ENCODE measurements around the gene TBC1D10B.
"Not testable (repeated sequence)": the region's sequence is repeated elsewhere in the genome, so short reads cannot be mapped to it uniquely, and the experiment has no call there.

The TBC1D10B gene

DNA sequence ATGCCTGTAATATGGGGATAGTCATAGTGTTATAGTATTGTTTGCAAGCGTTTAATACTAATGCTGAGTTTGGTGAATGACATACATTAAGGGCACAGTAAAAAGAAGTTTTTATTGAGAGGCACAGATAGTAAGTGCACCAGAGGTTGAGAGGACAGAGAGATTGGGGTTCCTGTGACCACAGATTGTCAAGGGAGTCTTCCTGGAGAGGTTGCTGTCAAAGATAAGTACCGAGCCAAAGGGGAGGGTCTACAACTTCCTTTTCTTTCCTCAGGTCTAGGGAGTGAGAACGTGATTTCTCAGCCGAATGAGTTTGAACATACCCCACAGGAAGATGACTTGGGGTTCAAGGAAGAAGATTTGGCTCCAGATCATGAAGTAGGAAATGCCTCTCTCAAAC, 26.8 kb upstream of the TBC1D10B start:
- DNase-seq: peak; percentile 50

DNA sequence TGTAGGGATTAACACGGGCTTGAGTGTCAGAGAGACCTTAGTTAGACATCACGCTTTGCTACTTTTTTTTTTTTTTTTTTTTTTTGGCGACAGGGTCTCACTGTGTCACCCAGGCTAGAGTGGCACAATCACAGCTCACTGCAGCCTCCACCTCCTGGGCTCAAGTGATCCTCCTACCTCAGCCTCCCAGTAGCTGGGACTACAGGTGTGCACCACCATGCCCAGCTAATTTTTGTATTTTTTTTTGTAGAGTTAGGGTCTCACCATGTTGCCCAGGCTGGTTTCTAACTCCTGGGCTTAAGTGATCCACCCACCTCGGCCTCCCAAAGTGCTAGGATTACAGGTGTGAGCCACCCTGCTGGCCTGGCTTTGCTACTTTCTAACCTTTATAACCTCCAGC, 26.3 kb upstream of the TBC1D10B start:
- DNase-seq: not testable (repeated sequence)

DNA sequence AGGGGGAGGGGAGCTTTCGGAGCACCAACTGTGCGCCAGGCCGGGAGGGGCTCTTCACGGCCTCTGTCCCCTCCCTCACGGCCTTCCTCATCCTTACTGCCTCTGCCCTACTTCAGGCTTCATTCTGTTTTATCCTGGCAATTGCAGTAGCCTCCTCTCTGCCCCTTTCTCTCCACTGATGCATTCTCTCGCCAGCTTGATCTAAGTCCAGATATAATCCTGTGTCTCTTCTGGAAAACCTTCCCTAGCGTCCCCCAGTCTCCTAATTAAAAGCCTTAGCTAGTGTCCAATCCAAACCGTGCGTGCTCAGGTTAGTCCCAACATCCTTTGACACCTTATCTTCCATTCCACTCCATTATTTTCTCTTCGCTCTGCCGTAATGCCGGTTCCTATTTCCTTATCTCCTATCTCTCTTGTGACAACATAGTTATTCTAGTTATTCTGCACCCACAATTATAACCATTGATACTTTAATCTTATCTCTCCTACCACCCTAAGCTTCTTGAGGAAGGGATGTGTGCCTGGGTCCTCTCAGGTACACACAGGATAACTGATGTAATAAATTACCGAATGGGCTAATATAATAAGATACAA, 25.8 kb upstream of the TBC1D10B start:
- no peak for DNase-seq

DNA sequence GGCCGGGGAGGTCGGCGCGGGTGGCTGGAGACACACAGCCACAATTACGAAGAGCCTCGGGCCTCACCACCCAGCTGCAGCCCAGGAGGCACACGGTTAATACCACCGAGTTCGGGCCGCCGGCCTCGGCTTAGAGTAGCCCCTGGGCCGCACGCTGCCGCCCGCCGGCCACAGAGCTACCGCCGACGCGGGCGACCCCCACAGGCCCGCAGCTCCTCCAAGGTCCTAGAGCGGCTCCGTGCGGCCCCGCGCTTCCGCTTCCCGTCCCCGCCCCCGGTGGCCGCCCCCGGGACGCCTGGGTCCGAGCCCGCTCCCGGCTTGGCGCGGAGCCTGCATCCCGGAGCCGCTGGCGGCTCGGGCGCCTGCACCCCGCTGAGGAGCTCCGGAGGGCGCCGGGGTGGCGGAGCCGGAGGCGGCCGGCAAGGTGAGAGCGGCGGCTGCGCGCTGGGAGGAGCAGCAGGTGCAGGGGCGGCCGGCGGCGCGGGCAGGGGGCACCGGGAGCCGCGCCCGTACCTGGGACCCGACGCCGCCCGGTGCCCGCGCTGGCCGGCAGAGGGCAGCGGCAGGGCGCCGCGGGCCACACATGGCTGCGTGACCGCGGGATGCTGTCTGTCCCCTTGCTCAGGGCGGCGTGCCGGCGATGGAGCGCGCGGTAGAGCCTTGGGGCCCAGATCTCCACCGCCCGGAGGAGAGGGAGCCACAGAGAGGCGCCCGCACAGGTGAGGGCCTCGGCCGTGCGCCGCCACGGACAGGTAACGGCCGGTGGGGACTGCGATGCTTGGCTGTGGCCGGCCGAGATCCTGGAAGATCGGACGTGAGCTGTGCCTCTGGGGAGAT, 25.1 kb upstream of the TBC1D10B start, which contains the start of gene ZNF48:
ZNF48 (plus strand) TSS at position 266 of the 837 bp plus-strand sequence; CDS start at position 641, 375 bp downstream.
- peak; percentile 65 for DNase-seq

DNA sequence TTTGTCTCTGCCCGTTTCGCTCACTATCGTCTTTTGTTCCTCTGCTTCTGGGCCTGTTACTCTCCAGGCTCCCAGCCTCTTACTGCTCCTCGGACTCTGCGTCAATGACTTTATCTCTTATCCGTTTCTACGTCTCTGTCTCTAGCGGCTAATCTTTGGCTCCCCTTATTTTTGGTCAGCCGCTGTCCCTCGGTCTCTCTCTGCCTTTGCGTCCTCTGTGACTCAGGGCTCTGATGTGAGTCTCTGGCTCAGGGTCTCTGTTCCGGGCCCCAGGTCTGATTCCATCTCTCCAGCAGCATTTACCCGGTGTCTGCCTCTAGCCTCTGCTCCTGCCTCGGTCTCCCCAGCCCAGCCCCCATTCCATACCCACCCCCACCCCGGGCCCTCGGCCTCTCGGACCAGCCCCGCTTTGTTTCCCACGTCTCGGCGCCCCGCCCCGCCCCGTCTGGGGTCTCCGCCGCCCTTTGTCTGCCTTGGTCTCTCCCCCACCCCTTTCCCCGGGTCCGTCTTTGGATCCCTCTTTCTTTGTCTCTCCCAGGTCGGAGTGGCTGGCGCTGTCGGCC, 24.4 kb upstream of the TBC1D10B start:
- DNase-seq: no peak

DNA sequence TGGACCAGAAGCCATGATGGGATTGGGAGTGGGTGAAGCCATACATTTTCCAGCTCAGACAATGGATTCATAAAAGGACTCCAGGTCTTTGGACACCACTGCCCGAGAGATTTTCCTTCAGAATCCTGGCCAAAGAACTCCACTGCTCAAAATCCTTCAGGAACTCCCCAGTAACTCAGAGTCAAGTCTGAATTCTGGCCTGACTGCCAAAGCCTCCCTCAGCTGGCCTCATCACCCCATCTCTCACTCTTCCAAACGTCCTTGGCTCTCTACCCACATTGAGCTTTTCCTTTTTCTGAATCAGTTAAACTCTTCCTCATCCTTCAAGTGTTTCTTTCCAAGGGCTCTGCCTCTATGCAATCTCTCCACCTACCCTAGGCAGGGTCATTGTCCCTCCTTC, 13.2 kb upstream of the TBC1D10B start:
- no peak for DNase-seq

DNA sequence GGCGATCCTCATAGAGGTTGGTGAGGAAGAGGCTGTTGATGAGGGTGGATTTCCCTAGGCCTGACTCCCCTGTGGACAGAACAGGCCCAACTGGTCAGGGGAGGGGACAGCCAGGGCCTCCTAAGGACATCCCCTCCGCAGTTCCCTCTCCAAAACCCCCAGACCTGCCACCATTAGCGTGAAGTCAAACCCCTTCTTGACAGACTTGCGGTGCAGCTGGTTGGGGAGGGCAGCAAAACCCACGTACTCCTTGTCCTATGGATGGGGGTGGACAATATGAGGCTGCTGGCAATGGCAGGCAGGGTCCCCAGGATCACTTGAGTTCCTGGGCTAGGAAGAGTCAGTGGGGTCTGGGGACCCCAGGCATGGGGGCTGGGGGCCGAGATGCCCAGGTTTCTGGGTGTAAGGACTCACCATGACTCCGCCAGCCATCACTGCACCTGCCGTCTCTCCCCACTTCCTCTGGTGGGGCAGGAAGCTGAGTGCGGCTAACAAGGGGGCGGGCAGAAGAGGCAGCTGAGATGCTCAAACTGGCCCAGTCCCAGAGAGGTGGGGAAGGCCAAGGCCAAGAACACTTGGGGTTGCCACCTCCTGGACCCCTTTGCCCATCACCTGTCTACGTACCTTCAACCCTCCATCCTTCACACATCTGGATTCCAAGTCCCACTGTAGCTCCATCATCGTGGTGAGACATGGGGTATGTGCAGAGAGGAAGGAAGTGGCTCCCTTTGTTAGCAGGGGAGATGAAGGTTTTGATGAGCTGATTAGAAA, 12.0 kb upstream of the TBC1D10B start, which contains the start of gene SEPTIN1:
SEPTIN1 (minus strand) TSS at position 451 of the 771 bp plus-strand sequence; CDS start at position 432, 19 bp downstream.
- DNase-seq: no peak

DNA sequence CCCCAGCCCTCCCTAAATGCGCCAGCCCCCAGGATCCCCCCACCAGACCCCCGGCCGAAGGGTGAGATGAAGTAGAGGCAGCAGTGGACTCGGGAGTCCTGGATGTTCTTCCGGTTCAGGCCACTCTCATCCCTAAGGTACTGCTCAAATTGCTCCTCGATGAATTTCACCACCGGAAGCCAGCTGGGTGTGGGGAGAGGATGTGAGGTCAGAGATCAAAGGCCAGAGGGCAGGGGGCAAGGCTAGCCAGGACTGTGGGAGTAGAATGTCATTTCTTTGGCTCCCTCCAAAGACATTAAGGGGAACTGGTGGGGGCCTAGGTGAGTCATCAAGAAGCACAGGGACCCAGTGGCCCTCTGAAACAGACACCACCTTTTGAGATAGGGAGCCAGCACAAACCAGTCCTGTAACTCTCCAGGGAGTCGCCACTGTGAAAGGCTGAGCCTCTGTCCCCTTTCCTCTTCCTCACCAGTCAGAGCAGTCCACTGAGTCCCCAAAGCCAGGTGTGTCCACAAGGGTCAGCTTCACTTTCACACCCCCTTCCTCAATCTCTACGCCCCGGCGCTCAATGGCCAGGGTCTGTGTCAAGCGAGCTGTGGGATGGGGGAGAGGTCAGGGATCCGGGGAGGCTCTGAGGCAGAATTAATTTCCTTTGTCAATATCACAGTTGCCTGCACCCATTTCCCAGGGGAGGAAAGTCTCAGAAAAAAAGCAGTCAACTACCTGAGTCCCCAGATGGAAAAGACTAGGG, 11.2 kb upstream of the TBC1D10B start:
- no peak for DNase-seq

DNA sequence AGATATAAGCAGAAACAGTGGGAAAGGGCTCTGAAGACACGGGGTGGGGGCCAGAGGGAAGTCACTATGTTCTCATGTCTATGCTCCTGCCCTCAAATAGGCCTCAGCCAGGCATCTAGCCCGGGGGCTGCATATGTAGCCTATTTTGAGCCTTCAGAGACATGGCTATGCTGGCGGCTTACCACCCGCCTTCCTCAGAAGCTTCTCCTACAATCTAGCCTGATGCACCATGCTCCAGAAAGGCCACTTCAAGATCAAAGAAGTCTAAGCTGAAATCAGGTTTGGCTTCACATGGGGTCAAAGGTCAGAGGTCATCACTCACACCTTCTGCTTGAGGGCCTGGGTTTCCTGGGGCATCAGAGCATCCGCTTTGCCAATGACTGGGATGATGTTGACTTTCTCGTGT, 10.5 kb upstream of the TBC1D10B start:
- DNase-seq: no peak

DNA sequence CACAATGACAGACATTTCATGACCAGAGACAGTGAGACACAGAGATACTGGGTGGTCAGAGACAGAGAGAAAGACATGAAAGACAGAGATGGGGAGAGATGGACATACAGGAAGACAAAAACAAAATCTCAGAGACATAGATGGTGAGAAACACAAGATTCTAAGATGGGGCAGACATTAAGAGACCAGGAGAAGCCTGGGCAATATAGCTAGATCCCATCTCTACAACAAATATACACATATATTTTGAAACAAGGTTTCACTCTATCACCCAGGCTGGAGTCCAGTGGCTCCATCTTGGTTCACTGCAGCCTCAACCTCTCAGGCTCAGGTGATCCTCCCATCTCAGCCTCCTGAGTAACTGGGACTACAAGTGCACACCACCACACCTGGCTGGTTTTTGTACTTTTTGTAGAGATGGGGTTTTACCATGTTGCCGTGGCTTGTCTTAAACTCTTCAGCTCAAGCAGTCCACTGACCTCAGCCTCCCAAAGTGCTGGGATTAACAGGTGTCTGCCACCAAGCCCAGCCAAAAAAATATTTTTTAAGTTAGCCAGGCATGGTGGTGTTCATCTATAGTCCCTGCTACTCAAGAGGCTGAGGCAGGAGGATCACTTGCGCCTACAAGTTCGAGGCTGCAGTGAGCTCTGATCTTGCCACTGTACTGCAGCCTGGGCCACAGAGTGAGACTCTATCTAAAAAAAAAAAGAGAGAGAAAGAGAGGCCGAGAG, 9.9 kb upstream of the TBC1D10B start:
- DNase-seq: no peak

DNA sequence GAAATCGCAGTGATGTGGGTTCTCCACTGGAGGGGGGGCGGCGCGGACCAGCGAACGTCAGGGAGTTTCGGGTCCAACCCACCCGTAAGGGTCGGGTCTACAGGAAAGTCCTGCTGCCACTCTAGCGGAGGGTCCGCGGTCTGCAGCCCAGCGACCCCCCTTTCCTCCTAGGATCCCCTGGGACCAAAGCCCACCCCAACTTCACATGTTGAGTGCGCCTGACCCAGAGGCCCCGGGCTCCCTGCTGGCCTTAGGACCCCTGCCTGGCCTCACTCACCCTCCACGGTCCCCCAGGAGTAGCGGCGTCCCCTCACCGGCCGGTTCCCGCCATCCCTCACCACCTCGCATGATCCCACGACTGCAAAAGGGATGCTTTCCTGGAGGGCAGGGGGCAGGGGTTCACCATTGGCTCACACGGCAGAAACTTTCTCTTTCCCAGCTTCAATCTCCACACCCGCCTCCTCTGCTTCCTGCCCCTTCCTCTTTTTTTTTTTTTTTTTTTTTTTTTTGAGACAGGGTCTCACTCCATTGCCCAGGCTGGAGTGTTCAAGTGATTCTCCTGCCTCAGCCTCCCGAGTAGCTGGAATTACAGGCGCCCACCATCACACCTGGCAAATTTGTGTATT, 9.0 kb upstream of the TBC1D10B start:
- no peak for DNase-seq

DNA sequence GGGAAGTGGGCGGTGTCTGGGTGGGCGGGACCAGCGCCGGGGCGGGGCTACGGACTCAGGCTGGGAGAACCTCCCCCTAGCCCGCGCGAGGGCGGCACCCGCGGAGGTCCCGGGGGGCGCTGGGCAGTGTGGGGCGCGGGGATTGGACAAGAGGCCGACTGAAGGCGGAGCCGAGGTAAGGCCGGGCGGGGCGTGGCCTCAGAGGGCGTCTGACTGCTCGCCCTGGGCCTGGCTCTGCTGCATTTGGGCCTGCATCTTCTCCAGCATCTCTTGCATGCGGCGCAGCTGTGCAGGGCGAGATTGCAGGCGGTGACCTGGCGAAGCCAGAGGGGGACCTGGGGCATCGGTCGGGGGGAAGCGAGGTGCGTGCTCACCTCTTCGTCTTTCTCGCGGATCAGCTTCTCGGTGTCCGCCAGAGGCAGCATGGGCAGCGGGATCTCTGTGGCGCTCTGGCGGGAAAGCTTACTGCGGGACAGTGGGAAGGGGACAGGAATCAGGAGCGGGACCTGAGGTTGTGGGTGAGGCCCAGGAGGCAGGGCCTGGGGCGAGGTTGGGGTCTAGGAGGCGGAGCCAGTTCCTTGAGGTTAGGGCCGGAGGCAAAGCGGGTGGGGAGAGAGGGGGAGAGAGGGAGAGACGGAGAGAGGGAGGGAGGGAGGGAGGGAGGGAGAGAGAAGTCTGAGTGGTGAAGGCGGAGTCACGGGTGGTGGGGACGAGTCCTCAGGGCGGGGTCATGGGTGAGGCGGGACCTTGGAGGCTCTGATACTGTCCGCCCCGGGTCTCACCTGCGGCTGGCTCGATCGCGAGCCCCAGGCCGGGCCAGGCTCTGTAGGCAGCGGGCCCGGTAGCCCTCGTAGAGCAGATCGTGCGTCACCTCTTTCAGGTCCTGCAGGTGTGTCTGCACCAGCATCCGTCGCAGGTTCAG, 8.2 kb upstream of the TBC1D10B start:
- DNase-seq: peak; percentile 97

DNA sequence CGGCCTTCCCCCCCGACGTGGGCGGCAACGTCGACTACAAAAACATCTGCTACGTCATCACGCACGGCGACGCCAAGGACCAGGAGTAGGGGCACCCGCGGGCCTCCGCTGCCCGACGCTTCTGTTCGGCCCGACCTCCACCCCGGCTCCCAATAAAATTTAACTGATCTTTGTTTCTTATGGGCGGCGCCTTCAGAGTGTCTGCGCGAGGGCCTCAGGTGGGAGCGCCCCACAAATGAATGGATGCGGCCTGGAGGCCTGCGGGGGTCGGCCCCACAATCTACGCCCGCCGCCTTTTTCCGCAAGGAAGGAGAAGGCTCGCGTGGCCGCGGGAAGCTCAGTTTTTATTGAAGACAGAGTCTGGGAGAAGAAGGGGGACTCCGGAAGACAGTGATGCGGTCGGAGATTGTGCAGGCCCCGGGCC, 7.5 kb upstream of the TBC1D10B start:
- peak; percentile 90 for DNase-seq

DNA sequence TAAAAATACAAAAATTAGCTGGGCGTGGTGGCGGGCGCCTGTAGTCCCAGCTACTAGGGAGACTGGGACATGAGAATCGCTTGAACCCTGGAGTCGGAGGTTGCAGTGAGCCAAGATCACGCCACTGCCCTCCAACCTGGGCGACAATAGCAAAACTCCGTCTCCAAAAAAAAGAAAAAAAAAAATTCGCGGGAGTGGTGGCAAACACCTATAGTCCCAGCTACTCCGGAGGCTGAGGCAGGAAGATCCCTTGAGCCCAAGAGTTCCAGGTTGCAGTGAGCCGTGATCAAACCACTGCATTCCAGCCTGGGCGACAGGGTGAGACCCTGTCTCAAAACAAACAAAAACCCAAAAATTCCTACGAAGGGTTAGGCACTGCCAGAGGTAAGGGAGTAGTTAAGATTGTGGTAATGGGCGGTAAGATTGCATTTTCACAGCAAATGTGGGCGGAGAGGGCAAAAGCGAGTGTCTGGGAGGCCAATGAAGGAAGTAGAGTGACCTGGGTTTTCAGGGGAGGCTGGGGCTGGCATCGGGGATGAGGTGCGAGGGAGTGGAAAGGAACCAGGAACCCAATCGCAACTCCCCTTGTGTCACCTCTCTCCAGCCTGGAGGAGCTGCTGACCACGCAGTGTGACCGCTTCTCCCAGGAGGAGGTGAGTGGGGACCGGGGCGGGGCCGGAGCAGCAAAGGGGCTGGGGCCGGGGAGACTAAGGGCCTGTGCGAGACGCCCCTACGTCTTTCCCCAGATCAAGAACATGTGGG, 6.9 kb upstream of the TBC1D10B start:
- DNase-seq: no peak

DNA sequence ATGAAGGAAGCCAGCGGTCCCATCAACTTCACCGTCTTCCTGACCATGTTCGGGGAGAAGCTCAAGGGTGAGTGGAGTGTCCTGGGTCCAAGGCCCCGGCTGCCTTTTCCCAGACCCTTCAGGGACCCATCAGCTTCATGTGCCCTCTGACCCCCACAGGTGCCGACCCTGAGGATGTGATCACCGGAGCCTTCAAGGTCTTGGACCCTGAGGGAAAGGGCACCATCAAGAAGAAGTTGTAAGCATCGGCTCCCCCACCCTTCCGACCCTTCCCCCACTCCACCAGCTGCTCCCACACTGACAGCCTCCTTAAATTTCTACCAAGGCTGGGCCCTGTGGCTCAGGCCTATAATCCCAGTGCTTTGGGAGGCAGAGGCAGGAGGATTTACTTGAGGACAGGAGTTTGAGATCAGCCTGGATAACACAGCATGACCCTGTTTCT, 6.2 kb upstream of the TBC1D10B start:
- DNase-seq: no peak

DNA sequence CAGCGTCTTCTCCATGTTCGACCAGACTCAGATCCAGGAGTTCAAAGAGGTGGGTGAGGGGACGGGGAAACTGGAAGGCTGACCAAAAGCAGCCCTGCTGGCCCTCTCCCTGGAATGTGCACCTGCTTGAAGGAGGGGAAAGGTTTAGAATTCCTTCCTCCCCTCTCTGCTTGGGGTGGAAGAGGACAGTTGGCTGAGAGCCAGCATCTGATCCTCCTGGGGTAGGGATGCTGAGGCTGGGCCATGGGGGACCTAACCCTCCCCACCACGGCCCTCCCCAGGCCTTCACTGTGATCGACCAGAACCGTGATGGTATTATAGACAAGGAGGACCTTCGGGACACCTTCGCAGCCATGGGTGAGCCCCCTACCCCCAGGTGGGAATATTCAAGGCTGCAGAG, 5.6 kb upstream of the TBC1D10B start:
- no peak for DNase-seq

DNA sequence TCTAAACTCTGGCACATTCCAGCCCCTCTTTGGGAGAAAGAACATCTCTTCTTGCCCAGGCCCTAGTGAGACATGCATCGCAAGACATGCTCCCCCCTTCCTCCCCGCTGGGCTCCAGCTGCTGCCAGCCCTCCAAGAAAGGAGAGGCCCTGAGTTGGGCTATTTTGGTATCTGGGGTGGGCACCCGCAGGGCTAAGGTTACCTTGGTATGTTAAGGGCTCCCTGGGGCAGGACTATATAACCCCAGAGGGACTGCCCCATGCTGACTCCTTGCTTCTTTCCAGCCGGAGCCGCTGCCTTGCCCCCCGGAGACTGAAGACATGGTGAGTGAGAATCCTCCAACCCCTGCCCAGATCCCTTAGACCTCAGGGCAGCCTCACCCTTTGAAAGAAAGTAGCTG, 4.2 kb upstream of the TBC1D10B start, which contains the start of gene MYL11:
MYL11 (plus strand) TSS at position 265 of the 400 bp plus-strand sequence; CDS start at position 321, 56 bp downstream.
- no peak for DNase-seq

DNA sequence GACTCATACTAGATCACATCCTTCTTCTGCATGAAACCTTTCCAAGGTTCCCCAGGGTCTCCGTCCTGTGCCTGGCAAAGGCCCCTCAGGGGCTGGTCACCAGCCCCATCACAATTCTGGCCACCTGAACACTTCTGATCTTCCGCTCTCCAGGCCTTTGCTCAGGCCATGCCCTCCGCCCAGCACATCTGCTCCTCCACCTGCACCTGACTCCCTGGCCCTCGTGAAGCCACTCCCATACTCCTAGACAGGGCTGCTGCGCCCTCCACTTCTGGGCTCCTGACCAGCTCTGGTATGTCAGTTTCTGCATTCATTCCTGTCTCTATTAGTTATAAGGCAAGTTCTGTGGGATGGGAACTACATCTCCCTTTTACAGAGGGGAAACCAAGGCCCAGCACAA, 2.4 kb upstream of the TBC1D10B start:
- no peak for DNase-seq

Data from hematopoietic multipotent progenitor cell treated with erythropoietin and hydrocortisone succinate and interleukin-3 and kit ligand, for 8 days (in vitro differentiated cells).